K562 (cell line): ENCODE data around the gene GPR37L1. TPM values are rescaled to one million over a fixed set of nuclear protein-coding genes. Genes with fewer than 3 reads are reported as not detected.

Experiments
- ARNT ChIP-seq, 2 experiments: fragments of 450-650 bp; IDR thresholded peaks; 2 replicates each; pipeline ENCODE4 v1.6.1; 2016; ENCODE audit warnings: mild to moderate bottlenecking in 1 of 2
- BMI1 ChIP-seq: fragments of 150-350 bp; IDR thresholded peaks from 2 replicates; pipeline ENCODE4 v1.6.1; 2014; ENCODE audit warnings: low read length
- CBFB ChIP-seq: sonication (generic); formaldehyde crosslinking; IDR thresholded peaks from 2 replicates; pipeline ENCODE4 v1.4.0; 2020; ENCODE audit warnings: mild to moderate bottlenecking, missing genetic modification reagents
- CUX1 ChIP-seq: fragments of 200-800 bp; sonication (Bioruptor generic); IDR thresholded peaks from 2 replicates; pipeline ENCODE4 v1.6.1; 2016; ENCODE audit warnings: missing genetic modification characterization, missing compliant biosample characterization
- DEAF1 ChIP-seq: fragments of 450-650 bp; formaldehyde crosslinking; IDR thresholded peaks from 2 replicates; pipeline ENCODE4 v1.4.0; 2020; ENCODE audit warnings: mild to moderate bottlenecking, moderate library complexity
- FOSL1 ChIP-seq: fragments of 200-800 bp; sonication (Bioruptor generic); conservative IDR thresholded peaks from 2 replicates; pipeline ENCODE4 v1.6.1; 2016; ENCODE audit warnings: missing genetic modification characterization, missing compliant biosample characterization
- HEY1 ChIP-seq: fragments of 250-450 bp; sonication (Bioruptor Pico); IDR thresholded peaks from 2 replicates; pipeline ENCODE4 v1.5.0; 2020; ENCODE audit warnings: mild to moderate bottlenecking, moderate library complexity, borderline replicate concordance
- HMGN3 ChIP-seq: IDR thresholded peaks from 2 replicates; pipeline ENCODE4 v1.6.1; 2011; ENCODE audit warnings: borderline replicate concordance, low read depth, mild to moderate bottlenecking, mixed read lengths, low read length; ENCODE audit not compliant: insufficient read length; ENCODE audit errors: extremely low read depth
- KAT7 ChIP-seq: sonication (generic); formaldehyde crosslinking; IDR thresholded peaks from 2 replicates; pipeline ENCODE4 v1.8.0; 2022; ENCODE audit warnings: missing genetic modification reagents, mild to moderate bottlenecking, borderline replicate concordance
- NR1H2 ChIP-seq: sonication (generic); formaldehyde crosslinking; IDR thresholded peaks from 2 replicates; pipeline ENCODE4 v1.4.0; 2020; ENCODE audit warnings: mild to moderate bottlenecking, missing genetic modification reagents
- NR3C1 ChIP-seq: sonication (generic); formaldehyde crosslinking; IDR thresholded peaks from 2 replicates; pipeline ENCODE4 v1.8.1; 2022; ENCODE audit warnings: missing genetic modification reagents
- PBX2 ChIP-seq, 2 experiments: IDR thresholded peaks in 1 of 2; conservative IDR thresholded peaks in 1 of 2; 2 replicates each; pipeline ENCODE4 v1.6.1; 2016; ENCODE audit warnings: low read depth in 2 of 2, mild to moderate bottlenecking in 1 of 2, missing compliant biosample characterization in 1 of 2, missing genetic modification characterization in 1 of 2, moderate library complexity in 1 of 2
- RBFOX2 ChIP-seq: fragments of 200-400 bp; formaldehyde crosslinking; IDR thresholded peaks from 2 replicates; pipeline ENCODE4 v1.6.1; 2017; ENCODE audit warnings: low read depth, mild to moderate bottlenecking, low read length, moderate library complexity
- RFX1 ChIP-seq: fragments of 450-650 bp; IDR thresholded peaks from 2 replicates; pipeline ENCODE4 v1.6.1; 2016; ENCODE audit warnings: mild to moderate bottlenecking, moderate library complexity
- RFX5 ChIP-seq: IDR thresholded peaks from 2 replicates; pipeline ENCODE4 v1.6.1; 2011; ENCODE audit warnings: low read depth, mild to moderate bottlenecking, improper control_type of control experiment, low read length
- ZNF24 ChIP-seq: fragments of 450-650 bp; IDR thresholded peaks from 2 replicates; pipeline ENCODE4 v1.6.1; 2016
- ZNF699 ChIP-seq: fragments of 250-450 bp; sonication (Bioruptor Pico); IDR thresholded peaks from 2 replicates; pipeline ENCODE4 v1.8.0; 2021; ENCODE audit warnings: mild to moderate bottlenecking, moderate library complexity; ENCODE audit not compliant: insufficient replicate concordance
- polyA plus RNA-seq, 8 experiments: library from polyadenylated mRNA; depleted of rRNA in 4 of 8; stranded (reverse) in 5 of 8; unstranded in 3 of 8; fragments of >200 nt; fragmentation: Nextera tagmentation in 2 of 8; fragmentation: Illumina TruSeq in 1 of 8; extraction: Ambion mirVana in 2 of 8; extraction: Trizol in 1 of 8; gene quantifications; 2 replicates each; pipeline versions ENCODE4 v1.2.1 to v1.2.3, GENCODE V29; 2011 to 2014; ENCODE audit warnings: inconsistent platforms in 1 of 8, missing spikeins in 1 of 8
- total RNA-seq, 7 experiments: library from RNA; depleted of rRNA in 6 of 7; stranded (reverse); fragments of >200 nt in 6 of 7; fragmentation: Illumina TruSeq in 2 of 7; extraction: Trizol in 2 of 7; gene quantifications; 2 replicates each; pipeline versions ENCODE4 v1.2.1 to v1.2.3, GENCODE V29; 2011 to 2021; ENCODE audit warnings: low replicate concordance in 1 of 7

Gene GPR37L1
- total and polyA plus RNA-seq, 9 of the 15 experiments (the other 6 are each of a cell fraction or from before 2014, with no cell fraction given) = not detected

GRCh38 chr1:202143011-202143767 is 20.5 kb downstream of the GPR37L1 start (continued):
- TF ChIP-seq PBX2 (CRISPR knock-in tag; IDR thresholded peaks at IDR 0.05; ENCODE audit: low read depth) (0 out of 2 replicates have a peak, but pooled peaks have one; percentile 22), PBX2 (tag; conservative IDR thresholded peaks at IDR 0.05; ENCODE audit: low read depth) (no peak), BMI1 (no peak), RFX5 (no peak), ZNF24 (no peak), CBFB (CRISPR knock-in tag) (peak; percentile 38; the same call in 1 of the 2 replicates), KAT7 (CRISPR knock-in tag) (peak; percentile 3; the same call in 1 of the 2 replicates), CUX1 (no peak), NR1H2 (CRISPR knock-in tag) (0 out of 2 replicates have a peak, but pooled peaks have one; percentile 46), ARNT (IDR thresholded peaks at IDR 0.05) (no peak), ZNF699 (CRISPR knock-in tag) (no peak), FOSL1 (peak; percentile 31; the same call in 1 of the 2 replicates), HEY1 (CRISPR knock-in tag) (no peak), NR3C1 (no peak), HMGN3 (no peak), DEAF1 (CRISPR knock-in tag) (no peak), RFX1 (no peak), RBFOX2 (0 out of 2 replicates have a peak, but pooled peaks have one; percentile 37)
